Glutamatergic neuron (in vitro differentiated cells): ENCODE data around the gene RDH14. TPM values are rescaled to one million over a fixed set of nuclear protein-coding genes. Genes with fewer than 3 reads are reported as not detected.

Experiments used
- DNase-seq: peaks from one replicate; pipeline ENCODE4 v3.0.0; 2022
- H3K27ac Mint-ChIP-seq: one replicate; pipeline ENCODE4 v1.8.0; 2020; ENCODE audit warnings: mild to moderate bottlenecking, mixed read lengths, inconsistent platforms; ENCODE audit not compliant: unreplicated experiment
- H3K27me3 Mint-ChIP-seq: one replicate; pipeline ENCODE4 v1.8.0; 2020; ENCODE audit warnings: mild to moderate bottlenecking, moderate library complexity, mixed read lengths, inconsistent platforms; ENCODE audit not compliant: unreplicated experiment
- H3K36me3 Mint-ChIP-seq: one replicate; pipeline ENCODE4 v1.8.0; 2020; ENCODE audit warnings: mild to moderate bottlenecking, mixed read lengths, inconsistent platforms; ENCODE audit not compliant: unreplicated experiment
- H3K4me1 Mint-ChIP-seq: one replicate; pipeline ENCODE4 v1.8.0; 2020; ENCODE audit warnings: mild to moderate bottlenecking, low read depth, mixed read lengths, inconsistent platforms; ENCODE audit not compliant: unreplicated experiment
- H3K4me3 Mint-ChIP-seq: one replicate; pipeline ENCODE4 v1.8.0; 2020; ENCODE audit warnings: mild to moderate bottlenecking, mixed read lengths, inconsistent platforms; ENCODE audit not compliant: unreplicated experiment
- H3K9me3 Mint-ChIP-seq: one replicate; pipeline ENCODE4 v1.8.0; 2020; ENCODE audit warnings: mild to moderate bottlenecking, moderate library complexity, mixed read lengths, inconsistent platforms; ENCODE audit not compliant: unreplicated experiment
- total RNA-seq: library from RNA; stranded (reverse); fragmentation: NEBNext Ultra II Directional; extraction: Animal tissue kit (Norgen Biotek cat#: 25700); gene quantifications from one replicate; pipeline ENCODE4 v1.2.1, GENCODE V29; 2021; ENCODE audit not compliant: unreplicated experiment
- TF ChIP-seq, protein P1 (sequence below): fragments of 200-600 bp; sonication (generic); IDR thresholded peaks from one replicate; pipeline ENCODE4 v1.5.0; 2021; ENCODE audit not compliant: partially characterized antibody, unreplicated experiment

Gene RDH14
- total RNA-seq, 1 donor from 2014 or later: 9.1 TPM

DNA sequence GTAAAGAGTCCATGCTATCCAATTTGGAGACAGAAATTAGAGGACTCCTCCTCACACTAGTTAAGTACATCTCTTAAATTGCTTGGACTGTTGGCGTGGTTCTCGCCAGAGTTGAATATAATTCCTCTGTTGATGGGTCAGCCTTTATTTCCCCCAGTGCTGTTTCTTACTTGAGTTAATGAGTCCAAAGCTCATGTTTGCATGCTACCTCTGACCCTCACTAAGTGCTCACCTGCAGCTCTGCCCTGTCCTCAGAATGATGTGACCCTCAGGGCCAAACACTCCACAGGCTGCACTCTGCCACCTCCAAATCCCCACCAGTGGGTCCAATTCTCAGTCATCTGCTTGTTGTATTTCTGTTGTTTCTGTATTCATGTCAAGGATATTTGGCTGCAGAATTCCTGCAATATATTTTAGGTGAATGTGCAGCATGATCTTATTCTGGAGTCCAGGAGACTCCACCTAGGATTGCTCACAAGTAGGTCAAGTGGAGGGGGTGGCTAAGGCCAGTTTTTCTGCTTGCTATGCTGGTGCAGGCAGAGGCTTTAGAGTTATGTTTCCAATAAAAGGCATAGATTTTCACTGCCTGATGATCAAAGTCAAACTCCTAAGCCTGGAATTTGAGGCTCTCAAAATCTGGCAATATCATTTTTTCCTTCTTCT, 37.8 kb downstream of the RDH14 start:
- no peaks in the 10 kb centered on the region for H3K4me1 Mint-ChIP-seq
- H3K4me3 Mint-ChIP-seq: no peak overlapping the region
- DNase-seq: no peak
- TF ChIP-seq, protein P1, sequence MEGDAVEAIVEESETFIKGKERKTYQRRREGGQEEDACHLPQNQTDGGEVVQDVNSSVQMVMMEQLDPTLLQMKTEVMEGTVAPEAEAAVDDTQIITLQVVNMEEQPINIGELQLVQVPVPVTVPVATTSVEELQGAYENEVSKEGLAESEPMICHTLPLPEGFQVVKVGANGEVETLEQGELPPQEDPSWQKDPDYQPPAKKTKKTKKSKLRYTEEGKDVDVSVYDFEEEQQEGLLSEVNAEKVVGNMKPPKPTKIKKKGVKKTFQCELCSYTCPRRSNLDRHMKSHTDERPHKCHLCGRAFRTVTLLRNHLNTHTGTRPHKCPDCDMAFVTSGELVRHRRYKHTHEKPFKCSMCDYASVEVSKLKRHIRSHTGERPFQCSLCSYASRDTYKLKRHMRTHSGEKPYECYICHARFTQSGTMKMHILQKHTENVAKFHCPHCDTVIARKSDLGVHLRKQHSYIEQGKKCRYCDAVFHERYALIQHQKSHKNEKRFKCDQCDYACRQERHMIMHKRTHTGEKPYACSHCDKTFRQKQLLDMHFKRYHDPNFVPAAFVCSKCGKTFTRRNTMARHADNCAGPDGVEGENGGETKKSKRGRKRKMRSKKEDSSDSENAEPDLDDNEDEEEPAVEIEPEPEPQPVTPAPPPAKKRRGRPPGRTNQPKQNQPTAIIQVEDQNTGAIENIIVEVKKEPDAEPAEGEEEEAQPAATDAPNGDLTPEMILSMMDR: no peak
- peaks cover 4% of the 10 kb centered on the region for H3K27me3 Mint-ChIP-seq
- H3K27ac Mint-ChIP-seq: no peak overlapping the region
- no peaks in the 10 kb centered on the region for H3K36me3 Mint-ChIP-seq
- no peaks in the 10 kb centered on the region for H3K9me3 Mint-ChIP-seq

DNA sequence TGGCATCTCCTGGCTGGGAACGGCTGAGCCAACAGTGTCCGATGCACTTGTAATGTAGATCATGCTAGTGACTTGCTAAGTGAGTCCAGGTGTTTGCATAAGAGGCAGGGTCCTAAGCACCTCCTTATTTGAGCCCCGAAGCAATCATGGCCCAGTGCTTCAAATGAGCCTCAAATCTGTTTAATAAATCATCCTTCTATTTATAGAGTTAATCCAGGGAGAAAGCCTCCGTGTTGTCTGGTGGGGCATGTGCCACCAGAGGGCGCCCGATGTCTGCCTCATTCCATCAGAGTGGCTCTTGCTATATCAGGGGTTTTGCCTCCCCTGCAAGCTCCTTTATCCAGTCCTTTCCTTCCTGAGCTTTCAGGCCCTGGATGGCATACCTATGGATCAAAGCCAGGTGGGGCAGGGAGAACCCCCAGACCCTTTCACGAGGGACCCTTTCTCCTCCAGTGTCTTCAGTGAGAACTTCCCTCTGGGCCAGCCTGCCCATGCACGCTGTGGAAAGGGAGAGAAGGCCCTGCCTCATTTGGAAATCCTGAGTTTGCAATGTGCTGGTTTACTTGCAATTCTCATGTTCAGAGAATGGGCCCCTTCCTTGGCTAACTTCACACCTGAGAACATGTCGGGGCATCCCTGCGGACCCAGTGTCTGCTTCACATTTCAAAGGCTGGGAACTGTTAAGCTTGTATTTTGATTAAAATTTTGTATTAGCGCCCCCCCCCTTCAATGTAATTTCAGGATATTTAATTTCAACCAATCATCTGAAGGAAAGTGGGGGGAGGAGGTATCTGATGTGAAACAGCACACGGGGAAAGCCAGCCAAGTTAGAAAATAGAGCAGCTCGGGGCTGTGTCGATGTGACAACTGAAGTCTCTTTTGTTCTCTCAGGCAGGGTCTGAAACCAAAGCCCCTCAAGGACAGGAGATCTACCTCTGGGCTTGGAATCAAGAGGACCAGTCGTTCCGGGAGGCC, 39.7 kb downstream of the RDH14 start:
- TF ChIP-seq, protein P1: peak; percentile 85
- H3K27me3 Mint-ChIP-seq: peaks cover 4% of the 10 kb centered on the region
- DNase-seq: peak; percentile 87
- no peaks in the 10 kb centered on the region for H3K36me3 Mint-ChIP-seq
- no peaks in the 10 kb centered on the region for H3K9me3 Mint-ChIP-seq
- no peak overlapping the region for H3K4me3 Mint-ChIP-seq
- no peaks in the 10 kb centered on the region for H3K4me1 Mint-ChIP-seq
- no peak overlapping the region for H3K27ac Mint-ChIP-seq

DNA sequence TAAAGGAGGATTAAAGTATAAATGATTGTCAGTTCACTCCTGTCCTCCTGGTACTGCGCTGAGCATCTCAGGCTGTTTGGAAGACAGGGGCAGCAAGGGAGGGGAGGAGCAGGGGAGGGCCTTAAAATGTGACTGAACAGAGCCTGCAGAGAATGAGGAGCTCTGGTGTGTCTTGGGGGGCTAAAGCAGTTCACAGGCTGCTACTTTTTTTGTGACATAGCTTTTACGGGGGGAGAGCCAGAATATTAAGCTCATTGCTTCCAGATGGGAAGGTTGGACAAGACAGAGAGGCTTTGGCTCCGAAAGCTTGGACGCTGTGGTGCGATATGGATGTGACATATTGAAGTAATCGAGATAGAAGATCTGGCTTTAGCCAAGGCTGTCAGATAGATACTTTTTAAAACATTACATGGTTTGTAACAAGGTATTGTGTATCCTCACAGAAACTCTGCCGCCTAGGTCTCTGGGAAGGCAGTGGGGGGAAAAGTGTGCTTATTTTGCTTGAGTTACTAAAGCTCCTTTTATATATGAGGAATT, 40.5 kb downstream of the RDH14 start:
- H3K9me3 Mint-ChIP-seq: no peaks in the 10 kb centered on the region
- H3K36me3 Mint-ChIP-seq: no peaks in the 10 kb centered on the region
- H3K4me3 Mint-ChIP-seq: no peak overlapping the region
- H3K27ac Mint-ChIP-seq: no peak overlapping the region
- TF ChIP-seq, protein P1: no peak
- peaks cover 4% of the 10 kb centered on the region for H3K27me3 Mint-ChIP-seq
- DNase-seq: no peak
- no peaks in the 10 kb centered on the region for H3K4me1 Mint-ChIP-seq

DNA sequence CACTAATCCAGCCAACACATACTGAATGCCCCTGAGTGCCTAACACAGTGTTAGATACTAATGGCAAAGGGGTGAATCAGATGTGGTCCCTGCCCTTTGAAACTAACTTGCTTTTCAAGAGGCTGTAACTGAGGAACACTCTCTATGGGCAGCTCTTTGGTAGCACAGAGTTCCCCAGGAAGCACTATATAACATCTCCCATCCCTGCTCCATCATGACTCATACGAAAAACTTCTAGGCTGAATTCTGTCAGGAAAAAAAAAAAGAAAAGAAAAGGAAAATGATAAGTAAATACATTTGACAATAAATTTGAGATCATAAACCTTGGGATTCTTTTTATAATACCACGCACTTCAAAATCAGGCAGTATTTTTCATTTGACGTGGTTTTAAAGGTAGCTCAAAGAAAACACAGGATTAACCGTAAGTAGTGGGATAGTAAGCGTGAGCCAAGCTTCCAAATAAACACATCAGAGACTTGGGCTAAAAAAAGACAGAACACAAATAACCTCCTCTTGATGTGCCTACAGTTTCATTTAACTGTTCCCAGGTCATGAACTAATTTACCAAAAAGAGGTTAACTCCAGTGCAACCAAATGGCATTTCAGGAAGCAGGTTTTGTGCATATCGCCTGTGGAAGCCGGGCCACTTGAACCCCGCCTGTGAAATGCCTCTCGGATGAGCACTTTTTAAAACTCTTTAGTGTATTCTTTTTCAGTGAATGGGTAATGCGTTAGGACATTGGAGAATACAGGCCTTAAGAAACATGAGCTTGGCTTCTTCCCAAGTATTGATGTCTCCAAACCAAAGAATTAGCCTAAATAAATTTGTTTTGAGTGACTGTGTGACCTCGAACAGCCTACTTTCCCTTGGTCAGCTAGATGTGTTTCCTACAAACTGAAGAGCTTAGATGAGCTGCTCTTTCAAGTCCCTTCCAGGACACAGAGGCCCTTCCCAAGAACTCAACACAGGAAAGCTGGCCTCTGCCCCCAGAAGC, 42.0 kb downstream of the RDH14 start:
- H3K27me3 Mint-ChIP-seq: peaks cover 4% of the 10 kb centered on the region
- no peaks in the 10 kb centered on the region for H3K9me3 Mint-ChIP-seq
- H3K36me3 Mint-ChIP-seq: no peaks in the 10 kb centered on the region
- no peak overlapping the region for H3K4me3 Mint-ChIP-seq
- H3K27ac Mint-ChIP-seq: no peak overlapping the region
- TF ChIP-seq, protein P1: no peak
- no peak for DNase-seq
- no peaks in the 10 kb centered on the region for H3K4me1 Mint-ChIP-seq
